ENCODE results near the gene ZDHHC6. TPM values are rescaled to one million over a fixed set of nuclear protein-coding genes. Genes with fewer than 3 reads are reported as not detected.
"Not testable (repeated sequence)": the region's sequence is repeated elsewhere in the genome, so short reads cannot be mapped to it uniquely, and the experiment has no call there.

The ZDHHC6 gene
- polyA plus RNA-seq, 1 donor = 87.7 TPM

DNA sequence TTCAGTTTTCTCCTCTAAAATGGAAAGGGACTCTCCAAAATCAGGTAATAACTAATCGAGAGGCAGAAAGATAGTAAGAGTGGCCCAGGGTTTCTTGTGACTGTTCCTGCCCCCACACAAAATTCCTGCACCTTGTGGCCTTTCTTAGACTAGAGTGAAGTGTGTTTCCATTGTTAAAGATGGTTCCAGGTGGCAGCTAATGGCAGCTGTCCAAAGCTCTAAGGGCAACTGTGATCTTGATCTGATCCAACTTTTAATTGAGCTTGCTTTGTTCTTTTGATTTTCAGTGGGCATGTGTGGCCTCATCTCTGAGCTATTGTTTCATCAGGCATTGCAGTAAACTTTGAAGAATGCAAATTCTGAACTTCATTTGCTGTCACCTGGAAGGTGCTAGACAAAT is 53.4 kb downstream of the ZDHHC6 start:
- no peak for DNase-seq

DNA sequence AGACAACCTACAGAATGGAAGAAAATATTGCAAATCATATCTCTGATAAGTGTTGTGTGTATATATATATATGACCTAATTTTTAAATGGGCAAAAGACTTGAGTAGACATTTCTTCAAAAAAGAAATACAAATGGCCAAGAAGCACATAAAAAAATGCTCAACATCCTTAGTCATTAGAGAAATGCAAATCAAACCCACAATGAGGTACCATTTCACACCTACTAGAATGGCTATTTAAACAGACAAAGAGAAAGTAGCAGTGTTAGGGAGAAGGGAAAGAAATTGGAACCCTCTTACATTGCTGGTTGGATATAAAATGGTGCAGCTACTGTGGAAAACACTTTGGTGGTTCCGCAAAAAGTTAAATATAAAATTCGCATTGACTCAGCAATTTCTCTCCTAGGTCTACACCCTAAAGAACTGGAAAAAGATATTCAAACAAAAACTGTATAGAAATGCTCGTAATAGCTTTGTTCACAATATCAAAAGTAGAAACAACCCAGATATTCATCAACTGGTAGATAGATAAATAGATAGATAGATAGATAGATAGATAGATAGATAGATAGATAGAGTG is 56.5 kb downstream of the ZDHHC6 start:
- no peak for DNase-seq

DNA sequence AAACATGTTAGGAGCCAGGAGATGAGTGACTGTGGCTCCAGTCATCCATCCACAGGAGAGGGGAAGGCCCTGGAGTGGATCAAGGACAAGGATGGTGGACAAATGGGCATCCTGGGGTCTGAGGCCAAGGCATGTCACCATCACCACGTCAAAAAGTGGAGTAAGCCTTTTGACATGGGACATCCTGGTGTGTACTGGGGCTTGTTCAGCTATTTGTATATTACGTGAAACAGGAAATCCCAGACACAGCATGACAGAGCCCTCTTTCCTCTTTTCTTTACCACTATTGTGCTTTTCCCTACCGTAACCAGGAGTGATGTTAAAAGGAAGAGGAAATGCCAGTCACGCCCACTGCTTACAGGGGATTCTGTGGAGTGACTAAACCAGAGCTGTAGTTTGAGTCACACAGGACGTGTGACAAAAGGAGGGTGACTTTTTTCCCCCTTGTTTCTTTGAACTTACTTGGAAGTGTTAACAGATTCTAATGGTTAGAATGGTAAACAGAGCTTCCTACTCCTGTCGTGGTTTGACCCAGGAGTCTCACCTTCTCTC is 57.4 kb downstream of the ZDHHC6 start:
- no peak for DNase-seq

DNA sequence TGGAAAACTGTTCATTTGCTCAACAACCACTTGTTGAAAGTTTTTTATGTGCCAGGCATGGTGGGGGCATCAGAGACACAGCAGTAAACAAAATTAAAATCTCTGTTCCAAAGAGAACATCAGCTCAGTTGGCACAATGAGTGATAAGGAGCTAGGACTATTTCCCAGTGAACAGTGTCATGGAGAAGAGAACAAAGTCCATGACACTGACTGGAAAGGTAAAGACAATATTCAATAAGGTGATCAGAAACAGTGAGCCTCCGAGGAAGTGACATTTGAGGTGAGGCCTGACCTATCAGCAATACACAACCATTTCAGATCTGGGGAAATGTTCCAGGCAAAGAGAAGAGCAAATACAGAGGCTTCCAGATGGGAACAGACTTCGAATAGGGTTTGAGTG is 58.2 kb downstream of the ZDHHC6 start:
- no peak for DNase-seq

DNA sequence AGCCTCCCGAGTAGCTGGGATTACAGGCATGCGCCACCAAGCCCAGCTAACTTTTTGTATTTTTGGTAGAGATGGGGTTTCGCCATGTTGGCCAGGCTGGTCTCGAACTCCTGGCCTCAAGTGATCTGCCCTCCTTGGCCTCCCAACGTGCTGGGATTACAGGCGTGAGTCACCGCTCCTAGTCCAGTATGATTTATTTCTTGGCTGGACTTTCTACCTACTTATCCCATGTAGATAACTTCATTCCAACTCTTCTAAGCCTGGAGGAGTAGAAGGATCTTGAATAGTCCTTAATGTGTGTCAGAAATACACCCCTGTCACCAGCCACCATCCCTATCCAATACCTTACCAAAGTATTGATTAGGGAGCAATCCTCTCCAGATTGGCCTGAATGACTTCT is 58.7 kb downstream of the ZDHHC6 start:
- DNase-seq = not testable (repeated sequence)

DNA sequence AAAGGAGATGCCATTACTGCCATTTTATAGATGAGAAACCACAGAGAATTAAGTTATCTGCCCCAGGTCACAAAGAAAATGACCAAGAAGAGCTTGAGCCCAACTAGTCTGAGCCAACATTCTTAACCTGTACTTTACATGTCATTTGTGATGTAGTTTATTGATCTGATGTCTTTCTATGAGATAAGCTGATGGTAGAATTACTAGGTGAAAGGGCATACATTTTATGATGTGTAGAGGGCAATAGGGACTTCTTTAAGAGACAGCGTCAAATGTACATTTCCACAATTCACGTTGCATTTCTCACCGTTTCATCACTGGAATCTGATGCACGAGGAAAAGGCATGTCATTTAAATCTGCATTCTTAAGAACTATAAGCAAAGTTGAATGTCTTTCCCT is 61.5 kb downstream of the ZDHHC6 start:
- DNase-seq = no peak

DNA sequence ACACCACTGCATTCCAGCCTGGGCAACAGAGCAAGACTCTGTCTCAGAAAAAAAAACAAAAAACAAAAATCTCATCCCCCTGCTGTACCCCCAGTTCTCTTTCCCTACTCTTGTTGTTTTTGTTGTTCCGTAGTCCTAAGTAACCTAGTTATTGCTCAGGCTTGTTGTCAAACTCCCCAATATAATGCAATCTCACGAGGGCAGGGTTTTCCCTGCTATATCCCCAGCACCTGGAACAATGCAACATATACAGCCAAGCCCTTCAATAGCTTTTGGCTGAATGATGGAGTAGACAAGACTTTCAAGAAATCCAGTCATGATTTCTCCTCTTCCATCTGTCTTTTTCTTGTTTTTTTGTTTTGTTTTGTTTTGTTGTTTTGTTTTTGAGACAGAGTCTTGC is 62.6 kb downstream of the ZDHHC6 start:
- DNase-seq = no peak

DNA sequence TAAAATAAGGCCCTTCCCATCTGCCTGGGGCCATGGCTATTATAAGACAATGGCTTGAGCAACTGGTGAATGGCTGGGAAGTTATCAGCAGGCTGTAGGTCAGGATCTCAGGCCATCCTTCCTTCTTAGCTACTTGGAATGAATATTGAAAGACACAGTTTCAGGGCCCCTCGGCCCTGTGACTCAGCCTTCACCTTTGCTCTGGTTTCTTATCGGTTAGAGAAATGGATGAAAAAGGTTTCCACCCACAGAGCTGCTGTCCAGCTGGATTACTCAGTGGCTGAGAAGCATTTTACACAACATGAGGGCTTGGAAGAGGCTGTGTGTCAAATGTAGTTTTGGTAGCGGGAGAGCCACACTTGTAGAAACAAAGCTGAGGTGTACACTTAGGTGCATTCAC is 63.4 kb downstream of the ZDHHC6 start:
- DNase-seq = no peak

DNA sequence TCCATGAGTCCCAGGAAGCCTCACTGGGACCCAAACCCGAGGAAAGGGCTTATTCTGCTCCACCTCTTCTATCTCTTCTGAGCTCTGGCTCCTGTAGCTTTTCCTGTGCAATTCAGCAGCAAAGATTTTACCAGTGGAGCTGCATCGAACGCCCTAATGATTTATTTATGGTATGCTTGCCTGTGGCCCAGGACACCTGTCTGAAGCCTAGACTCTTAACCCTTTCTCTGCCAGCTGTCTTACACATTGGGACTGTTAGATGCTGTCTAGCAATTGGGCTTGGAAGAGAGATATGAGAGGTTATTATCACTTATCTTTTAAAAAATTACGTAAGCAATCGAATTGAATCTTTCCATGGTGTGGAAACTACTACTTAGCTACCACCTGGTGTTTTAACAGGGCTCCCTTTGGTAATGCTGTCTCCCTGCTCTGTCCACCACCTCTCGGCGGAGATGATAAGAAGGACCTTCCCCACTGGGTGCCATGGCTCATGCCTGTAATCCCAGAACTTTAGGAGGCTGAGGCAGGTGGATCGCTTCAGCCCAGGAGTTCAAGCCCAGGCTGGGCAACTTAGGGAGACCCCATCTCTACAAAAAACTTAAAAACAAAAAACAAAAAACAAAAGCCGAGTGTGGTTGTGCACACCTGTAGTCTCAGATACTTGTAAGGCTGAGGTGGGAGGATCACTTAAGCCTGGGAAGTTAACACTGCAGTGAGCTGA is 64.0 kb downstream of the ZDHHC6 start:
- DNase-seq = no peak

Other genes starting within 250 kb of the ZDHHC6 start
- not detected for gene TECTB, start 163.5 kb downstream of the ZDHHC6 start, polyA plus RNA-seq (ENCODE audit: insufficient read length)
- gene ACSL5, start 72.8 kb downstream of the ZDHHC6 start, polyA plus RNA-seq (ENCODE audit: insufficient read length) = 4.7 TPM
- 26.2 TPM for gene VTI1A, start 301 bp upstream of the ZDHHC6 start, polyA plus RNA-seq (ENCODE audit: insufficient read length)